ACC112 (cell line): ENCODE results near the gene KRT222.

Experiments
- H2AFZ ChIP-seq: fragments of 200-600 bp; sonication (generic); one replicate; pipeline ENCODE4 v1.6.0; 2017; ENCODE audit warnings: antibody characterized with exemption, low read length; ENCODE audit not compliant: unreplicated experiment
- H3K27ac ChIP-seq: fragments of 200-600 bp; sonication (generic); 2 replicates; pipeline ENCODE4 v1.5.1; 2014; ENCODE audit warnings: low read depth, mild to moderate bottlenecking, antibody characterized with exemption, low read length, moderate library complexity
- H3K27me3 ChIP-seq: fragments of 200-600 bp; sonication (generic); 2 replicates; pipeline ENCODE4 v1.6.1; 2014; ENCODE audit warnings: mild to moderate bottlenecking, antibody characterized with exemption, low read length, moderate library complexity, mixed read lengths; ENCODE audit not compliant: insufficient read depth
- H3K36me3 ChIP-seq: fragments of 200-600 bp; sonication (generic); 2 replicates; pipeline ENCODE4 v1.6.1; 2016; ENCODE audit warnings: mild to moderate bottlenecking, antibody characterized with exemption, low read length, moderate library complexity, mixed read lengths; ENCODE audit not compliant: insufficient read depth
- H3K4me1 ChIP-seq: fragments of 200-600 bp; sonication (generic); one replicate; pipeline ENCODE4 v1.6.1; 2016; ENCODE audit warnings: low read length, mixed read lengths; ENCODE audit not compliant: insufficient read depth, unreplicated experiment, control insufficient read depth
- H3K4me3 ChIP-seq: fragments of 200-600 bp; sonication (generic); 2 replicates; pipeline ENCODE4 v1.5.1; 2014; ENCODE audit warnings: mild to moderate bottlenecking, low read depth, low read length
- H3K79me2 ChIP-seq: fragments of 200-600 bp; sonication (generic); one replicate; pipeline ENCODE4 v1.6.0; 2016; ENCODE audit warnings: low read length; ENCODE audit not compliant: control insufficient read depth, unreplicated experiment, insufficient read depth

Gene KRT222

GRCh38 chr17:40694584-40694983 lies 29.6 kb upstream of the KRT222 start:
- Histone ChIP-seq H3K4me3 (no peak overlapping the region), H3K27ac (no peak overlapping the region), H3K79me2 (no peaks in the 10 kb centered on the region), H3K36me3 (no peaks in the 10 kb centered on the region), H3K27me3 (peaks cover 54% of the 10 kb centered on the region), H2AFZ (no peak overlapping the region), H3K4me1 (peaks cover 3% of the 10 kb centered on the region)

GRCh38 chr17:40687106-40687505 lies 22.1 kb upstream of the KRT222 start:
- peaks cover 20% of the 10 kb centered on the region for H3K27me3 ChIP-seq
- H3K4me3 ChIP-seq, result no peak overlapping the region
- H2AFZ ChIP-seq, result no peak overlapping the region
- no peaks in the 10 kb centered on the region for H3K79me2 ChIP-seq
- H3K36me3 ChIP-seq, result no peaks in the 10 kb centered on the region
- no peaks in the 10 kb centered on the region for H3K4me1 ChIP-seq
- H3K27ac ChIP-seq, result no peak overlapping the region

- Histone ChIP-seq H3K27me3 (peaks cover 24% of the 10 kb centered on the region), H3K4me1 (no peaks in the 10 kb centered on the region), H3K27ac (no peak overlapping the region), H3K36me3 (no peaks in the 10 kb centered on the region), H3K79me2 (no peaks in the 10 kb centered on the region), H3K4me3 (no peak overlapping the region), H2AFZ (no peak overlapping the region)
Measured at GRCh38 chr17:40686192-40686591, 21.2 kb upstream of the KRT222 start.

- H3K27me3 ChIP-seq, result peaks cover 67% of the 10 kb centered on the region
- no peaks in the 10 kb centered on the region for H3K36me3 ChIP-seq
- no peak overlapping the region for H3K27ac ChIP-seq
- no peak overlapping the region for H3K4me3 ChIP-seq
- no peaks in the 10 kb centered on the region for H3K79me2 ChIP-seq
- no peaks in the 10 kb centered on the region for H3K4me1 ChIP-seq
- no peak overlapping the region for H2AFZ ChIP-seq
Measured at GRCh38 chr17:40680998-40681397, 16.0 kb upstream of the KRT222 start.

GRCh38 chr17:40679523-40679907 lies 14.5 kb upstream of the KRT222 start:
- H3K36me3 ChIP-seq, result no peaks in the 10 kb centered on the region
- peaks cover 73% of the 10 kb centered on the region for H3K27me3 ChIP-seq
- H2AFZ ChIP-seq, result no peak overlapping the region
- H3K27ac ChIP-seq, result no peak overlapping the region
- no peak overlapping the region for H3K4me3 ChIP-seq
- H3K79me2 ChIP-seq, result no peaks in the 10 kb centered on the region
- no peaks in the 10 kb centered on the region for H3K4me1 ChIP-seq

- no peaks in the 10 kb centered on the region for H3K79me2 ChIP-seq
- H3K27ac ChIP-seq, result no peak overlapping the region
- no peak overlapping the region for H2AFZ ChIP-seq
- H3K36me3 ChIP-seq, result no peaks in the 10 kb centered on the region
- H3K27me3 ChIP-seq, result peaks cover 76% of the 10 kb centered on the region
- H3K4me3 ChIP-seq, result no peak overlapping the region
- H3K4me1 ChIP-seq, result no peaks in the 10 kb centered on the region
Measured at GRCh38 chr17:40678902-40679522, 14.0 kb upstream of the KRT222 start.

- Histone ChIP-seq H3K27me3 (peaks cover 59% of the 10 kb centered on the region), H3K4me1 (no peaks in the 10 kb centered on the region), H2AFZ (no peak overlapping the region), H3K36me3 (no peaks in the 10 kb centered on the region), H3K4me3 (no peak overlapping the region), H3K79me2 (no peaks in the 10 kb centered on the region), H3K27ac (no peak overlapping the region)
Measured at GRCh38 chr17:40675905-40676304, 10.9 kb upstream of the KRT222 start.

- Histone ChIP-seq H3K36me3 (no peaks in the 10 kb centered on the region), H3K4me1 (no peaks in the 10 kb centered on the region), H3K27me3 (peaks cover 29% of the 10 kb centered on the region), H3K4me3 (no peak overlapping the region), H2AFZ (no peak overlapping the region), H3K79me2 (no peaks in the 10 kb centered on the region), H3K27ac (no peak overlapping the region)
Measured at GRCh38 chr17:40672654-40673053, 7.7 kb upstream of the KRT222 start.

- Histone ChIP-seq H3K36me3 (no peaks in the 10 kb centered on the region), H2AFZ (no peak overlapping the region), H3K4me3 (no peak overlapping the region), H3K27me3 (peaks cover 15% of the 10 kb centered on the region), H3K79me2 (no peaks in the 10 kb centered on the region), H3K27ac (no peak overlapping the region), H3K4me1 (no peaks in the 10 kb centered on the region)
Measured at GRCh38 chr17:40671282-40671681, 6.3 kb upstream of the KRT222 start.

- Histone ChIP-seq H3K27ac (no peak overlapping the region), H3K79me2 (no peaks in the 10 kb centered on the region), H3K4me1 (no peaks in the 10 kb centered on the region), H3K4me3 (no peak overlapping the region), H2AFZ (no peak overlapping the region), H3K36me3 (no peaks in the 10 kb centered on the region), H3K27me3 (no peaks in the 10 kb centered on the region)
Measured at GRCh38 chr17:40666331-40666730, 1.4 kb upstream of the KRT222 start.

GRCh38 chr17:40663252-40663651 lies 1.7 kb downstream of the KRT222 start:
- H3K4me1 ChIP-seq, result no peaks in the 10 kb centered on the region
- peak overlapping the region; percentile 2 for H2AFZ ChIP-seq
- H3K79me2 ChIP-seq, result no peaks in the 10 kb centered on the region
- no peak overlapping the region for H3K27ac ChIP-seq
- H3K36me3 ChIP-seq, result no peaks in the 10 kb centered on the region
- no peak overlapping the region for H3K4me3 ChIP-seq
- H3K27me3 ChIP-seq, result no peaks in the 10 kb centered on the region
